Mucosa of descending colon (tissue), 3 donors: ENCODE results near the gene SLC20A1. TPM values are rescaled to one million over a fixed set of nuclear protein-coding genes. Genes with fewer than 3 reads are reported as not detected.

Experiments
- ATAC-seq: fragments of 200-7000 bp; cut with Tn5 transposase; one replicate; pipeline ENCODE4 v1.9.1; 2020; ENCODE audit warnings: mild to moderate bottlenecking, moderate library complexity
- DNase-seq, 3 donors: peaks; one replicate each; pipeline ENCODE4 v3.0.0-alpha.2; 2020
- H3K36me3 ChIP-seq: fragments of 200-600 bp; one replicate; pipeline ENCODE4 v1.8.0; 2021; ENCODE audit warnings: low read depth, mild to moderate bottlenecking
- H3K4me1 ChIP-seq: fragments of 200-600 bp; one replicate; pipeline ENCODE4 v1.8.0; 2021; ENCODE audit warnings: low read depth, mild to moderate bottlenecking
- H3K4me3 ChIP-seq: fragments of 200-600 bp; one replicate; pipeline ENCODE4 v1.8.0; 2021; ENCODE audit warnings: mild to moderate bottlenecking
- H3K9me3 ChIP-seq: fragments of 200-600 bp; one replicate; pipeline ENCODE4 v1.8.0; 2021; ENCODE audit warnings: mild to moderate bottlenecking
- intact Hi-C, 2 donors: fragments of 100-400 bp; cut with DNase I in 1 of 2; cut with micrococcal nuclease in 1 of 2; formaldehyde crosslinking; loops; one replicate each; pipeline versions ENCODE4 v1.11.0 to v1.11.1; 2022; cut with DNase I, micrococcal nuclease
- long read RNA-seq, 2 donors: library from polyadenylated mRNA; unstranded; transcript quantifications; one replicate each; pipeline ENCODE4 v2.0.0, GENCODE V29; 2019 to 2021
- total RNA-seq, 3 donors: library from RNA; stranded (reverse); fragmentation: NEBNext Ultra II Directional in 2 of 3; extraction: Animal tissue kit (Norgen Biotek cat#: 25700) in 2 of 3; gene quantifications; one replicate each; pipeline versions ENCODE4 v1.2.1 to v1.2.4, GENCODE V29; 2021 to 2023
- TF ChIP-seq, protein P1 (sequence below): fragments of 200-600 bp; IDR thresholded peaks from one replicate; pipeline ENCODE4 v1.8.0; 2022; ENCODE audit warnings: antibody characterized with exemption, mild to moderate bottlenecking
- donor health status: DM: no; HTN: no; CAD: no; lungs with moderate emphysema.
- donor health status: DM: no; HTN: no; CAD: no.
- donor health status: DM: no; HTN: yes; CAD: no.

SLC20A1 gene, protein sequence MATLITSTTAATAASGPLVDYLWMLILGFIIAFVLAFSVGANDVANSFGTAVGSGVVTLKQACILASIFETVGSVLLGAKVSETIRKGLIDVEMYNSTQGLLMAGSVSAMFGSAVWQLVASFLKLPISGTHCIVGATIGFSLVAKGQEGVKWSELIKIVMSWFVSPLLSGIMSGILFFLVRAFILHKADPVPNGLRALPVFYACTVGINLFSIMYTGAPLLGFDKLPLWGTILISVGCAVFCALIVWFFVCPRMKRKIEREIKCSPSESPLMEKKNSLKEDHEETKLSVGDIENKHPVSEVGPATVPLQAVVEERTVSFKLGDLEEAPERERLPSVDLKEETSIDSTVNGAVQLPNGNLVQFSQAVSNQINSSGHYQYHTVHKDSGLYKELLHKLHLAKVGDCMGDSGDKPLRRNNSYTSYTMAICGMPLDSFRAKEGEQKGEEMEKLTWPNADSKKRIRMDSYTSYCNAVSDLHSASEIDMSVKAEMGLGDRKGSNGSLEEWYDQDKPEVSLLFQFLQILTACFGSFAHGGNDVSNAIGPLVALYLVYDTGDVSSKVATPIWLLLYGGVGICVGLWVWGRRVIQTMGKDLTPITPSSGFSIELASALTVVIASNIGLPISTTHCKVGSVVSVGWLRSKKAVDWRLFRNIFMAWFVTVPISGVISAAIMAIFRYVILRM
- 100 to 1,000 TPM in 1 of 3 donors, 10 to 100 TPM in 2; 64.3 to 128 (median 80.6) TPM for total RNA-seq
- long read RNA-seq, donor 1, transcript SLC20A1-201 (11 exons, 3,381 nt), result major isoform, 64 of 92 reads
- long read RNA-seq, donor 1, partial matches to known transcripts, result 8 of 92 reads
- long read RNA-seq, donor 1, other reads (novel, unspliced or antisense), result 20 of 92 reads
- long read RNA-seq, donor 2, transcript SLC20A1-201 (11 exons, 3,381 nt), result major isoform, 25 of 29 reads
- long read RNA-seq, donor 2, partial matches to known transcripts, result 1 of 29 reads
- long read RNA-seq, donor 2, other reads (novel, unspliced or antisense), result 3 of 29 reads

DNA sequence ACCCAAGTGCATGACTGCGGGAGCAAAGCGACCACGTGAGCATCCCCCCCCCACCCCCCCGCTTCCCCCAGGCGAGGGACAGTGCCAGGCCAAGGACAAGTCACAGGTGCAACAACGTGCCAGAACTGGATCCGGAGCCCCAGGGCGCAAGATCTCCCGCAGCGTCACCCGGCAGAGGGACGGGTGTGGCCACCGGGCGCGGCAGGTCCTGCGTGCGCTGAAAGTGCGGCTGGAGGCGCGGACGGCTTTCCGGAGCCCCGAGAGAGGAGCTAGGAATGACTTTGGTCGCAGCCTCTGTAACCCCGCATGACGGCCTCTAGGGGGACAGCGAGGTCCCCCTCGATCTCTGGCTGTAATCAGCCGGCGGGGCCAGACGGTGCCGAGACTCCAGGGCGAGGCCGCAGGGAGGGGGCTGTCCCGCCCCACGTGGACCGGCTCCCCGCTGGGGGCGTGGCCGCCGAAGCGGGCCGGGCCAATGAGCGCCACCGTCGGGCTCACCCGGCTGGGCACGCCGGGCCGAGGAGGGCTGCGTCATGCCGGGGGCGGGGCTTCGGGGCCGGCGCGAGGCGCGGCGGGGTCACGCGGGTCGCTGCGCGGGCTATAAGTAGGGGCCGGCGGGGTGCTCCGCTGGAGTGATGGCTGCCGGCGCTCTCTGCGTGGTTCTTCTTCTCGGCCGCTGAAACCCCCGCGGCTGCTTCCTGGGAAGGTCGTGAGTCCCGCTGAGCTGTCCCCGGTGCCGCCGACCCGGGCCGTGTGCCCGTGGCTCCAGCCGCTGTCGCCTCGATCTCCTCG, at the start of gene SLC20A1:
TSS of gene SLC20A1 (plus strand) at position 630 of the 792 bp plus-strand sequence. CDS start 890 bp downstream, outside the sequence.
- TF ChIP-seq, protein P1, sequence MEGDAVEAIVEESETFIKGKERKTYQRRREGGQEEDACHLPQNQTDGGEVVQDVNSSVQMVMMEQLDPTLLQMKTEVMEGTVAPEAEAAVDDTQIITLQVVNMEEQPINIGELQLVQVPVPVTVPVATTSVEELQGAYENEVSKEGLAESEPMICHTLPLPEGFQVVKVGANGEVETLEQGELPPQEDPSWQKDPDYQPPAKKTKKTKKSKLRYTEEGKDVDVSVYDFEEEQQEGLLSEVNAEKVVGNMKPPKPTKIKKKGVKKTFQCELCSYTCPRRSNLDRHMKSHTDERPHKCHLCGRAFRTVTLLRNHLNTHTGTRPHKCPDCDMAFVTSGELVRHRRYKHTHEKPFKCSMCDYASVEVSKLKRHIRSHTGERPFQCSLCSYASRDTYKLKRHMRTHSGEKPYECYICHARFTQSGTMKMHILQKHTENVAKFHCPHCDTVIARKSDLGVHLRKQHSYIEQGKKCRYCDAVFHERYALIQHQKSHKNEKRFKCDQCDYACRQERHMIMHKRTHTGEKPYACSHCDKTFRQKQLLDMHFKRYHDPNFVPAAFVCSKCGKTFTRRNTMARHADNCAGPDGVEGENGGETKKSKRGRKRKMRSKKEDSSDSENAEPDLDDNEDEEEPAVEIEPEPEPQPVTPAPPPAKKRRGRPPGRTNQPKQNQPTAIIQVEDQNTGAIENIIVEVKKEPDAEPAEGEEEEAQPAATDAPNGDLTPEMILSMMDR, result no peak
- intact Hi-C loops, result no loop called here
- no peaks in the 10 kb centered on the region for H3K9me3 ChIP-seq
- ATAC-seq, result peak; percentile 94
- peaks cover 6% of the 10 kb centered on the region for H3K36me3 ChIP-seq
- H3K4me1 ChIP-seq, result peaks cover 25% of the 10 kb centered on the region
- DNase-seq, result peak; percentile 94 to 99 (median 98)
- H3K4me3 ChIP-seq, result peak within 1 kb of the TSS; percentile 77

DNA sequence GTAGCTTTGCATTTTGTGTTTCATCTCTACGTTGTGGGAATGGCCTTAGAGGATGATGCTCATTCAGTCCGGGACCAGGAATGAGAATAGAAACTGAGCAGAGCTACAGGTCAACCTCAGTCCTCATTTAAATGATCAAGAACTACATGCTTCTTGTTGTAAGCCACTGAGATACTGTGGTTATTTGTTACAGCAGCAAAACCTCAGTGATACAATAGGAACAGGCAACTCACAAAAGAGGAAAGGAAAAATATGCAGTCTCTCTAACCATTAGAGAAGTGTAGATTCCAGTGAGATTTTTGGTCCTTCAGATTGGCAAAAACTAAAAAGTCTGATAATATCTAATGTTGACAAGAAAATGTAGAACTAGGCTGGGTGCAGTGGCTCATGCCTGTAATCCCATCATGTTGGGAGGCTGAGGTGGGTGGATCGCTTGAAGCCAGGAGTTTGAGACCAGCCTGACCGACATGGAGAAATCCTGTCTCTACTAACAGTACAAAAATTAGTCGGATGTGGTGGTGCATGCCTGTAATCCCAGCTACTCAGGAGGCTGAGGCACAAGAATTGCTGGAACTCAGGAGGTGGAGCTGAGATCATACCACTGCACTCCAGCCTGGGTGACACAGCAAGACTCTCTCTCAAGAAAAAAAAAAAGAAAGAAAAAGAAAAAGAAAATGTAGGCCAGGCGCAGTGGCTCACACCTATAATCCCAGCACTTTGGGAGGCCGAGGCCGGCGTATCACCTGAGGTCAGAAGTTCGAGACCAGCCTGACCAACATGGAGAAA, 48.0 kb upstream of the SLC20A1 start:
- TF ChIP-seq, protein P1, result no peak
- H3K4me3 ChIP-seq, result no peak overlapping the region
- intact Hi-C loops, result loop anchor here in 1 of 2 donors (5.0 kb wide), 1 partner anchor 130 kb away; no protein-coding TSS in a partner anchor
- no peaks in the 10 kb centered on the region for H3K9me3 ChIP-seq
- H3K36me3 ChIP-seq, result no peaks in the 10 kb centered on the region
- ATAC-seq (no peak), DNase-seq (no peak)
- peaks cover 7% of the 10 kb centered on the region for H3K4me1 ChIP-seq

DNA sequence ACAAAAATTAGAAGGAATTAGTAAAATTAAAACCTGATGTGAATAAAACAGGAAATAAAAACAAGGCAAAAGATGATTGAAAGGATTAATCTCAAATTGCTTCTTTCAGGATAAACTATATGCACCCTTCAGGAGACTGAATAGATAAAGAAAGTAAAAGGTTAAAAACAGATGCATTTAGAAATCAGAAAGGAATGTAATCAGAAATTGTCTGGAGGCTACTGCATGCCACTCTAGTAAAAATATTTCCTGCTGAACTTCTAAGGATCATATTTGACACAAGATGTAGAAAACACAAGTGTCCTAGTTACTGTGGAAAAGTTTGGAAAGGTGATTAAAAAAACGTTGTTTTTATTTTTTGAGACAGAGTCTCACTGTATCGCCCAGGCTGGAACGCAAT, 45.1 kb upstream of the SLC20A1 start:
- intact Hi-C loops, result no loop called here
- ATAC-seq (no peak), DNase-seq (no peak)
- Histone ChIP-seq H3K36me3 (no peaks in the 10 kb centered on the region), H3K4me1 (peaks cover 7% of the 10 kb centered on the region), H3K4me3 (no peak overlapping the region), H3K9me3 (no peaks in the 10 kb centered on the region)
- TF ChIP-seq, protein P1, result no peak

DNA sequence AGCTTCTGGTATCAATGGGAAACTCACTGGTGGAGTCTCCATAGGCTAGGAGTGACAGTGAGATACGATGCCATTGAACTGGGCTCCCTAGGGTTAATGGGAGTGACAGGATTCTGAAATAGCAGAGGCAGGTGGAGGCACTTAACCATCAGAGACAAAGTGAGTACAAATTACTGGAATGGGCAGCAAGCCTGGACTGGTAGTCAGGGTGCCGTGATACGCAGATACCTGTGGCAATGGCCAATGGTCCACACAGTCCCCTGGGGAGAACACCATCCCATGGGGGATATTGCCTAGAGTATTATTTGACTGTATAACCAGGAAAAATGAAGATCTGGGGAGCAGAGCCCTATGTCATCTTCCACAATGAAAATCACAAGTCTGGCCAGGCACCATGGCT, 44.0 kb upstream of the SLC20A1 start:
- ATAC-seq (no peak), DNase-seq (no peak)
- intact Hi-C loops, result no loop called here
- H3K36me3 ChIP-seq, result no peaks in the 10 kb centered on the region
- no peaks in the 10 kb centered on the region for H3K9me3 ChIP-seq
- no peak overlapping the region for H3K4me3 ChIP-seq
- TF ChIP-seq, protein P1, result no peak
- H3K4me1 ChIP-seq, result peaks cover 7% of the 10 kb centered on the region
